Neural progenitor cell (in vitro differentiated cells): Measurements from ENCODE around the gene PLIN4. TPM values are rescaled to one million over a fixed set of nuclear protein-coding genes. Genes with fewer than 3 reads are reported as not detected.

Experiments
- DNase-seq: peaks from one replicate; pipeline ENCODE4 v3.0.0-alpha.2; 2016; ENCODE audit warnings: low spot score
- H2AFZ ChIP-seq: fragments of 200-600 bp; sonication (generic); replicated peaks from 2 replicates; pipeline ENCODE4 v1.6.1; 2016; ENCODE audit warnings: antibody characterized with exemption
- H3F3A ChIP-seq: fragments of 200-600 bp; sonication (generic); 2 replicates; pipeline ENCODE4 v1.6.1; 2016; ENCODE audit warnings: antibody characterized with exemption, low read depth
- H3K27ac ChIP-seq: fragments of 200-600 bp; sonication (generic); 2 replicates; pipeline ENCODE4 v1.5.1; 2016; ENCODE audit warnings: mild to moderate bottlenecking
- H3K27me3 ChIP-seq: fragments of 200-600 bp; sonication (generic); 2 replicates; pipeline ENCODE4 v1.6.1; 2016; ENCODE audit warnings: mild to moderate bottlenecking, moderate library complexity
- H3K36me3 ChIP-seq: fragments of 200-600 bp; sonication (generic); 2 replicates; pipeline ENCODE4 v1.5.1; 2016
- H3K4me1 ChIP-seq: fragments of 200-600 bp; sonication (generic); 2 replicates; pipeline ENCODE4 v1.6.1; 2016; ENCODE audit warnings: mixed run types
- H3K4me2 ChIP-seq: fragments of 200-600 bp; sonication (generic); 2 replicates; pipeline ENCODE4 v1.6.1; 2016
- H3K4me3 ChIP-seq: fragments of 200-600 bp; sonication (generic); 2 replicates; pipeline ENCODE4 v1.5.1; 2016
- H3K79me2 ChIP-seq: fragments of 200-600 bp; sonication (generic); 2 replicates; pipeline ENCODE4 v1.6.1; 2016; ENCODE audit warnings: low read depth
- H3K9ac ChIP-seq: fragments of 200-600 bp; sonication (generic); 2 replicates; pipeline ENCODE4 v1.6.1; 2016
- H3K9me3 ChIP-seq: fragments of 200-600 bp; sonication (generic); 2 replicates; pipeline ENCODE4 v1.5.1; 2016; ENCODE audit warnings: low read depth
- H4K20me1 ChIP-seq: fragments of 200-600 bp; sonication (generic); 2 replicates; pipeline ENCODE4 v1.6.1; 2016; ENCODE audit warnings: low read depth
- H3K27ac Mint-ChIP-seq: 3 replicates; pipeline ENCODE4 v1.8.0; 2021; ENCODE audit warnings: mixed read lengths
- H3K27me3 Mint-ChIP-seq: 2 replicates; pipeline ENCODE4 v1.8.0; 2022; ENCODE audit warnings: low read depth, mild to moderate bottlenecking, inconsistent platforms, moderate library complexity, mixed read lengths; ENCODE audit not compliant: insufficient read depth
- H3K36me3 Mint-ChIP-seq: 3 replicates; pipeline ENCODE4 v1.8.0; 2021; ENCODE audit warnings: mixed read lengths
- H3K4me1 Mint-ChIP-seq: 3 replicates; pipeline ENCODE4 v1.8.0; 2021; ENCODE audit warnings: mixed read lengths
- H3K4me3 Mint-ChIP-seq: 3 replicates; pipeline ENCODE4 v1.8.0; 2021; ENCODE audit warnings: mild to moderate bottlenecking, moderate library complexity, mixed read lengths
- H3K9me3 Mint-ChIP-seq: 3 replicates; pipeline ENCODE4 v1.8.0; 2020; ENCODE audit warnings: mixed read lengths
- CTCF ChIP-seq: fragments of 200-600 bp; sonication (generic); IDR thresholded peaks from 2 replicates; pipeline ENCODE4 v1.5.1; 2017; ENCODE audit warnings: antibody characterized with exemption, mild to moderate bottlenecking
- EZH2 ChIP-seq: fragments of 200-600 bp; sonication (generic); IDR thresholded peaks from 2 replicates; pipeline ENCODE4 v1.6.1; 2017; ENCODE audit warnings: antibody characterized with exemption, mild to moderate bottlenecking, moderate library complexity
- EZH2phosphoT487 ChIP-seq: fragments of 200-600 bp; sonication (generic); IDR thresholded peaks from 2 replicates; pipeline ENCODE4 v1.6.1; 2017; ENCODE audit warnings: antibody characterized with exemption
- total RNA-seq: library from RNA; depleted of rRNA; stranded (reverse); fragments of >200 nt; gene quantifications from 2 replicates; pipeline ENCODE4 v1.2.3, GENCODE V29; 2015; ENCODE audit warnings: low replicate concordance

Gene PLIN4
- total RNA-seq, 1 donor from 2014 or later, result not detected

GRCh38 chr19:4504297-4504701 lies 14.0 kb downstream of the PLIN4 start:
- Histone ChIP-seq H3K4me3 (no peak overlapping the region), H3K27ac (no peak overlapping the region), H3K9ac (no peak overlapping the region), H3K79me2 (no peaks in the 10 kb centered on the region), H3K4me2 (no peak overlapping the region), H3K4me1 (peaks cover 11% of the 10 kb centered on the region), H3K36me3 (no peaks in the 10 kb centered on the region), H4K20me1 (peaks cover 22% of the 10 kb centered on the region), H2AFZ (no peak overlapping the region), H3F3A (no peaks in the 10 kb centered on the region), H3K27me3 (no peaks in the 10 kb centered on the region), H3K9me3 (no peaks in the 10 kb centered on the region)
- H3K4me3 Mint-ChIP-seq, result no peak overlapping the region
- no peaks in the 10 kb centered on the region for H3K9me3 Mint-ChIP-seq
- no peaks in the 10 kb centered on the region for H3K4me1 Mint-ChIP-seq
- no peak for TF ChIP-seq EZH2phosphoT487
- no peak for TF ChIP-seq EZH2
- no peak for TF ChIP-seq CTCF
- peaks cover 9% of the 10 kb centered on the region for H3K36me3 Mint-ChIP-seq
- no peak overlapping the region for H3K27ac Mint-ChIP-seq
- peaks cover 11% of the 10 kb centered on the region for H3K27me3 Mint-ChIP-seq
- no peak for DNase-seq

GRCh38 chr19:4503825-4504170 lies 14.5 kb downstream of the PLIN4 start:
- no peak overlapping the region for H3K4me2 ChIP-seq
- peak overlapping the region; percentile 51 for H3K27ac ChIP-seq
- H3K27ac Mint-ChIP-seq, result no peak overlapping the region

GRCh38 chr19:4503132-4503824 lies 15.0 kb downstream of the PLIN4 start:
- H3K4me3 Mint-ChIP-seq, result no peak overlapping the region
- peak; percentile 45 for DNase-seq
- H3K27me3 Mint-ChIP-seq, result peaks cover 10% of the 10 kb centered on the region
- H3K27ac Mint-ChIP-seq, result no peak overlapping the region
- no peaks in the 10 kb centered on the region for H3K9me3 Mint-ChIP-seq
- peak overlapping the region; percentile 51 for H3K27ac ChIP-seq
- H3K4me1 Mint-ChIP-seq, result no peaks in the 10 kb centered on the region
- peaks cover 11% of the 10 kb centered on the region for H3K4me1 ChIP-seq
- no peak overlapping the region for H3K4me3 ChIP-seq
- H3F3A ChIP-seq, result no peaks in the 10 kb centered on the region
- TF ChIP-seq CTCF, result no peak
- no peak for TF ChIP-seq EZH2phosphoT487
- no peaks in the 10 kb centered on the region for H3K27me3 ChIP-seq
- peaks cover 9% of the 10 kb centered on the region for H3K36me3 Mint-ChIP-seq
- no peak overlapping the region for H2AFZ ChIP-seq
- no peaks in the 10 kb centered on the region for H3K36me3 ChIP-seq
- H3K79me2 ChIP-seq, result no peaks in the 10 kb centered on the region
- peak overlapping the region; percentile 10 for H3K4me2 ChIP-seq
- no peaks in the 10 kb centered on the region for H3K9me3 ChIP-seq
- no peak overlapping the region for H3K9ac ChIP-seq
- peaks cover 22% of the 10 kb centered on the region for H4K20me1 ChIP-seq

More at GRCh38 chr19:4503825-4504170, 14.5 kb downstream of the PLIN4 start:
- Histone ChIP-seq H3K36me3 (no peaks in the 10 kb centered on the region), H3K4me3 (no peak overlapping the region), H3K79me2 (no peaks in the 10 kb centered on the region), H3K27me3 (no peaks in the 10 kb centered on the region), H2AFZ (no peak overlapping the region), H3K9me3 (no peaks in the 10 kb centered on the region), H3K4me1 (peaks cover 11% of the 10 kb centered on the region), H3F3A (no peaks in the 10 kb centered on the region), H4K20me1 (peaks cover 22% of the 10 kb centered on the region), H3K9ac (no peak overlapping the region)
- TF ChIP-seq EZH2 (no peak), CTCF (no peak), EZH2phosphoT487 (no peak)
- no peaks in the 10 kb centered on the region for H3K4me1 Mint-ChIP-seq
- no peak overlapping the region for H3K4me3 Mint-ChIP-seq
- H3K36me3 Mint-ChIP-seq, result peaks cover 9% of the 10 kb centered on the region
- peaks cover 11% of the 10 kb centered on the region for H3K27me3 Mint-ChIP-seq
- no peak for DNase-seq
- no peaks in the 10 kb centered on the region for H3K9me3 Mint-ChIP-seq
